GM12801 (cell line): ENCODE data around the gene KCNMA1.

Experiments used
- CTCF ChIP-seq: IDR thresholded peaks from one replicate; pipeline ENCODE4 v1.5.1; 2011; ENCODE audit warnings: control low read depth; ENCODE audit not compliant: insufficient read length; ENCODE audit errors: extremely low read depth

KCNMA1 gene

GRCh38 chr10:77144656-77145055 lies 493.0 kb downstream of the KCNMA1 start:
- no peak for TF ChIP-seq CTCF

- no peak for TF ChIP-seq CTCF
Measured at GRCh38 chr10:77139252-77140160, 498.1 kb downstream of the KCNMA1 start.

- TF ChIP-seq CTCF: no peak
Measured at GRCh38 chr10:77138541-77138940, 499.1 kb downstream of the KCNMA1 start.

GRCh38 chr10:77135555-77135954 lies 502.1 kb downstream of the KCNMA1 start:
- no peak for TF ChIP-seq CTCF

GRCh38 chr10:77131214-77131613 lies 506.4 kb downstream of the KCNMA1 start:
- no peak for TF ChIP-seq CTCF

GRCh38 chr10:77127243-77127642 lies 510.4 kb downstream of the KCNMA1 start:
- TF ChIP-seq CTCF: no peak

GRCh38 chr10:77125231-77125630 lies 512.4 kb downstream of the KCNMA1 start:
- TF ChIP-seq CTCF: no peak
